ENCODE data around the gene GTF2F1.
"Not testable (repeated sequence)": the region's sequence is repeated elsewhere in the genome, so short reads cannot be mapped to it uniquely, and the experiment has no call there.

Gene GTF2F1

DNA sequence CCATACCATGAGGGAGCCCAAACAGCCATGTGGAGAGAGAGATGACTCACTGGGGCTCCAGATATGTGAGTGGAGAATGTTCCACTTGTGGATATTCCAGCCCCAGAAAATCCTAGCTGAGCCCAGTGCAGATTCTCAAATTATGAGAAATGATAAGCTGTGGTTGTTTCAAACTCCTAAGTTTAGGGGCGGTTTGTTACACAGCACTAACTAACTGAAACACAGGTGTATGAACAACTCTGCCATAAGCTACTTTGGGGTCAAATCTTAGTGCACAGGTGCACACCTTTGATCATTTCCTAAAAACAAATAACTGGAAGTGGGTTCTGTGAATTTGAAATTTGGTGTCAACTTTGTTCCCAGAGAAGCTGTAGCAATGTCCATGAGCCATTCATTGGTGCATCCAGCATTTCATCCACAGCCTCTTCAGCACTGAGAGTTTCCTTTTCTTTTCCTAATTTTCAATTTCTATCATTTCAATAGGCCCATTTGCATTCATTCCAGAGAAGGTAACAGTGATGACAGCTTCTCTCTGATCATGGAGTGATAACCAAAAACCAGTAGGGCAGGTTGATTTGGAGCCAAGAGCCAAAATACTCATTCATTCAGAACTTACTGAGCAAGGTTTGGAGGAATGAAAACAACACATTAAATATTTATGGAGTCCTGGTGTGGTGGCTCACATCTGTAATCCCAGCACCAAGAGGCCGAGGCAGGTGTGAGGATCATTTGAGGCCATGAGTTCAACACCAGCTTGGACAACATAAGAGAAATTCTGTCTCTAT lies 40.4 kb downstream of the GTF2F1 start:
- DNase-seq = no peak

- no peak for DNase-seq
Observed at GRCh38 chr19:6350688-6351087, 42.3 kb downstream of the GTF2F1 start.

- not testable (repeated sequence) for DNase-seq
Observed at GRCh38 chr19:6349271-6349670, 43.7 kb downstream of the GTF2F1 start.

DNA sequence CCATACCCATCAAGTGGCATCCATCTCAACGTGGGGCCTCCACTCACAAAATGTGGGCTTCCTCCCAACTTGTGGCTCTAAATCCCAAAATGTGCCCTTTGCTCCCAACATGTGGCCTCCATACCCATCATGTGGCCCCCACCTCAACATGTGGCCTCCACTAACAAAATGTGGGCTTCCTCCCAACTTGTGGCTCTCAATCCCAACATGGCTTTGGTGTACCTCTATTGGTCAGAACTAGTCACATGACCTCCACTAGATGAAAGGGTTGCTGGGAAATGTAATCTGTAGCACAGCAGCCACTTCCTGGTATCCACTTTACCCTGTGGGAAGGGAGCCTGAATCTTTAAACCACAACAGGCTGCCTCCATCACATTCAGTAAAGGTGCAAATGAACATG lies 49.5 kb downstream of the GTF2F1 start:
- DNase-seq = no peak

DNA sequence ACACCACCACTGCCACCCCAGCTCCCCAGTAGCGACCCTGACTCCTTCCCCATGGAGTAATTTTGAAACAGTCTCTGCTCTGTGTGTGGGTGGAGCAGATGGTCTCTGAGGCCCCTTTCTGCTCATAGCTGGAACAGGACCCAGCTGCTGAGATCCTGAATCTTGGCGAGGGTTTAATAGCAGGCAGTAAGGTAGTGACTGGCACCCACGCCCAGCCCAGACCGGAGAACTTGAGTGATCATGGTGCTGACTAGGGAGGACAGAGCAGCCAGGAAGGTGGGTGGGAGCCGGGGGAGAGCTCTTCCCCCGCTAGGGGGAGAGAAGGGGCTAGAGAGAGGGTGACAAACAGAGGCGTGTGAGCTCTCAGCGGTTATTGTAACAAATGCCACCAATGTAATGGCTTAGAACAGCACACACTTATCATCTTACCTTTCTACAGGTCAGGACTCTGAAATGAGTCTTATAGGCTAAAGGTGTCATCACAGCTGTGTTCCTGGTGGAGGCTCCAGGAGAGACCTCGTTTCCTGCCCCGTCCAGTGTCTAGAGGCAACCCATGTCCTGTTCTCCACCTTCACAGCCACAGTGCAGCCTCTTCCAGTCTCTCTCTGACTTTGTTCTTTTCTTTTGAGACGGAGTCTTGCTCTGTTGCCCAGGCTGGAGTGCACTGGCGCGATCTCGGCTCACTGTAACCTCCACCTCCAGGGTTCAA lies 52.3 kb downstream of the GTF2F1 start:
- no peak for DNase-seq

DNA sequence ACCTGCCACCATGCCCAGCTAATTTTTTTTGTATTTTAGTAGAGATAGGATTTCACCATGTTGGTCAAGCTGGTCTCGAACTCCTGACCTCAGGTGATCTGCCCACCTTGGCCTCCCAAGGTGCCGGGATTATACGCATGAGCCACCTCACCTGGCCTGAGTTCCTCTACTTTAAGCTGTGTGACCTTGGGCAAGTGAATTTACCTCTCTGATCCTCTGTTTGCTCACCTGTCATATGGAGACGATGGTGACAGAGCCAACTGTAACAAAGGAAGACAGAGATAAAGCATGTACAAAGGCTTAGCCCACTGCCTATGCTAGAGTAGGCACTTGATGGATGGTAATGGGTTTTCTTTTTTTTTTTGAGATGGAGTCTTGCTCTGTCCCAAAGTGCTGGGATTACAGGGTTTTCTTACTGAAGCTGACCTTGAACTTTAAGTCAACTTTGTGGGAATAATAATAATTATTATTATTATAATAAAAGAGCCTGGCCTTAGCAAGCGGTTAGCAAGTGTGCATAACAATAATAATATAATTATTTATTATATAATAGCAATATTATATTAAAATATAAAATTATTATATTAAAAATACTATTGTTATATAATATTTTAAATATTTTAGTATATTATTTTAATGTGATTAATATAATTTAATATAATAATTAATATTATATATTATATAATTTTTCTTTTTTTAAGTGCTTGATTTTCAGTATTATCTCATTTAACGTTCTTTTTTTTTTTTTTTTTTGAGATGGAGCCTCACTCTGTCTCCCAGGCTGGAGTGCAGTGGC lies 58.3 kb downstream of the GTF2F1 start:
- DNase-seq = no peak

DNA sequence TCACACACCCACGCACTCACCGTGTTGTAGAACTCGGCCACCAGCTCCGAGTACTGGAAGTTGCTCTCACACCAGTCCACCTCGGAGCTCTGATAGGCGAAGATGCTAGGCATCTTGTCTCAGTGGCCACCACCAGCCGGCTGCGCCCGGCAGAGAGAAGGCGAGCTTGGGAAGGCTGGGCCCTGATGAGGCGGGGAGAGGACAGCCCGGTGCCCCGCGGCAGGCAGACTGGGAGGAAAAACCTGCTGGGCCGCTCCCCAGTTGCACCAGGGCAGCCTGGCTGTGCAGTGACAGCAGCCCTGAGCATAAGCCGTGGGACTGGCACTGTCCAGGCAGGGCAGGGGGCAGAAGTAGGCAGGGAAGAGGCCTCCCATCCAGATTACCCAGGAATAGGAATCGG lies 59.5 kb downstream of the GTF2F1 start, which contains the start of gene ACER1:
Gene ACER1, minus strand, starts transcription at position 174 of the 400 bp plus-strand sequence. Its CDS starts 61 bp downstream, at position 113.
- no peak for DNase-seq
